CD4-positive, alpha-beta T cell treated with Interleukin-4 for 4 hours (primary cell): ENCODE data around the gene MYPOP.
A peak's percentile ranks its signal among the peaks of the same experiment; 100 is the strongest.

Source experiments
- DNase-seq: peaks from one replicate; pipeline ENCODE4 v3.0.0-alpha.2; 2020

The MYPOP gene

DNA sequence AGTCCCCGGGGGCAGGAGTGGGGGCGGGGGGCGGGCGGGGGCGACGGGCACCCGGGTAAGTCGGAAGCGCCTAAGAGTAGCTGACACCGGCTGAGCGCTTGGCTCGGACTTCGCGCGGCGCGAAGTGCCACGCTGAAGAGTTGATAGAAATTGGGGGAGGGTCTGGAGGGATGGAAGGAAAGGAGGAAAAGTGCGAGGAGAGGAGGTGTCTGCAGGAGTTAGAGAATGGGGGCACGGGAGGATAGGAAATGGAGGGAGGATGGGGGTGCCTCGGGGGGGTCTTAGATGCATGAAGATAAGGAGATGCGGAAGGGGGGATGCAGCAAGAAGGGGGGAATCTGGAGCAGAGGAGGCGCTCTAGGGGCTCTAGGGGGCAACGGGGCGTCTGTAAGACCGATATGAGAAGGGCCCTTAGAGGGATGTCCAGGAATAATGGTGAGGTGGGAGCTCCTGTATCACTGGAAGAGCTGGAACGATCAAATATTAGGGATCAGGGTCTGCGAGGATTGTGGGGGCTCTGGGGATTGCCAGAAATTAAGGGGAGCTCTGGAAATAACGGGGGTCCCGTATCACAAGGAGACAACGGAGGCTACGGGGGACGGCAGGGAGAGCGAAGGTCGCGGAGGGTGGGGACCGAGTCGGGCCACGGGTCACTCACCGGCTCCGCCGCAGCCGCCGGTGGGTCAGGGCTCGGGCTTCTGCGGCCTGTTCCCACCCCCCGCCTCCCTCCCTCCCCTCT lies at the start of gene MYPOP:
Gene MYPOP, minus strand, starts transcription at position 702 of the 739 bp plus-strand sequence. CDS start 840 bp downstream, outside the sequence.
- DNase-seq: no peak

GRCh38 chr19:45947926-45948325 lies 45.5 kb upstream of the MYPOP start:
- no peak for DNase-seq

GRCh38 chr19:45940515-45940805 lies 38.0 kb upstream of the MYPOP start:
- no peak for DNase-seq

GRCh38 chr19:45939792-45940514 lies 37.5 kb upstream of the MYPOP start:
- no peak for DNase-seq

DNA sequence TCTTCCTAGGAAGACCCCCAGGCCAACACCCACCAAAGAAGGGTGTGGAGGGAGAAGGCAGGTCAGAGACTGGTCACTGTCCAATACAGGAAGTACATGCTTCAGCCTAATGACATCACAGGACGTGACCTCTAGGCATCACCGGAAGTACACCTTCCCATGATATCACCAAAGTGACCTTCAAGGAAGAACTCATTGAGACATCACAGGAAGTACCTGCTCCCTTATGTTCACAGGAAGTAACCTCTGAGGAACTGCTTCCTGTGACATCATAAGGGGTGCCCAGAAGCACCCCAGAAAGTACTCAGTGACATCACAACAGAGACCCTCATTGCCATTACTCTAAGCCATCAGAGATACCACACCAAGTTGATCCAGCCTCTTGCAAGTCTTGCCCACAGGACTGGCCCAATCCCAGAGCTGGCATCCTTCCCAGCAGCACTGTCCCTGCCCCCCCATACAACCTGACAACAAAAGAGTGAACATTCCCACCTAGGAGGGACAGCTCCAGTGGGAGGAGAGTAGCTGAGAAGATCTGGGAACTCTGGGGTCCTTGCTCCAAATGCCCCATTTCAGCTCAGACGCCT lies 36.4 kb upstream of the MYPOP start:
- DNase-seq: no peak

DNA sequence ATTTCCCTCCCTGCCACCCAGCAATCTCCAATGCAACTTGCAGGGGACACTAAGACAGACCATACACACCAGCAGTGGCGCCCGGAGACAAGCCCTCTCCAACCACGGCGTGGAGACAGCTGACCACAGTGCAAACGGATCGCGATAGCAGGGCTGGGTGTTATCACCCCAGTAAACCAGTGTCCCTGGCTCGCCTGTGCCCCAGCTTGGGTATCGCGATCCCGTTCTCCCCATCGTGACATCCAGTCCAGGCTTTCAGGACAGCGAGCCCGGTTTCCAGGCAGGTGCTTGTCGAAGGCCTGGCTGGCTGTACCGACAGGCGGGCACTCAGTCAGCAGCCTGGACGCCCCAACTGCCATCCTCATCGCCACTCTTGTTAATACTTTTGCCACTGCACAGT lies 32.9 kb upstream of the MYPOP start:
- DNase-seq: no peak

- no peak for DNase-seq
Measured at GRCh38 chr19:45934551-45935230, 32.3 kb upstream of the MYPOP start.

GRCh38 chr19:45933759-45934158 lies 31.3 kb upstream of the MYPOP start:
- no peak for DNase-seq

DNA sequence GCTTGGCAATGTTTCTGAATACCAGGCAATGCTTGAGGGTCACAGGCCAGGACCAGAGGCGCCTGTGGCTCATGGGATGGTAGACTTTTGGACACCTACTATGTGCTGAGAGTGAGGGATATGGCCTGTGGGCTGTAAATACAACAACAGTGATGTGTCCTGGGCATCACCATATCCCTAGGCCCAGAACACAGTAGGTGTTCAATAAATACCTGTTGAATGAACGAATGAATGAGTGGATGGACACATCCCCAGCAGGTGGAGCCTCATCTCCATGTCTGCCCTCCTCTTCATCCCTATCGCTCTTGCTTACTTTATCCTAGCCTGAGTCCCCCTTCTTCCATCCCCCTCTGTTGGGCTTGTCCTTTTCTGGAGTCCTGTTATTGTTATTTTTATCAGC lies 28.6 kb upstream of the MYPOP start:
- DNase-seq: no peak

DNA sequence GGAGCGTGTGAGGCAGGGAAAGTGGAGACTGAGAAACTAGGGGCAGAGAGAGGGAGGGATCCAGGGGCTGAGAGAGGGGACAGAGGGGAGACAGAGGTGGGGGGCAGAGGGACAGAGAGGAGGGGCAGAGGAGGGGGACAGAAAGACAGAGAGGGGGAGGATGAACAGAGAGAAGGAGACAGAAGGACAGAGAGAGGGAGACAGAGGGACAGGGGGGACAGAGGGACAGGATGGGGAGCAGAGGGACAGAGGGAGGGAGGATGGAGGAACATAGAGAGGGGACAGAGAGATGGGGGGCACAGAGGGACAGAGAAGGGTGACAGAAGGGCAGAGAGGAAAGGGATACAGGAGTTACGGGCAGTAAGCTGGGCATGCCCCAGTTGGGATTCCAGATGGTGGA lies 26.8 kb upstream of the MYPOP start:
- no peak for DNase-seq

DNA sequence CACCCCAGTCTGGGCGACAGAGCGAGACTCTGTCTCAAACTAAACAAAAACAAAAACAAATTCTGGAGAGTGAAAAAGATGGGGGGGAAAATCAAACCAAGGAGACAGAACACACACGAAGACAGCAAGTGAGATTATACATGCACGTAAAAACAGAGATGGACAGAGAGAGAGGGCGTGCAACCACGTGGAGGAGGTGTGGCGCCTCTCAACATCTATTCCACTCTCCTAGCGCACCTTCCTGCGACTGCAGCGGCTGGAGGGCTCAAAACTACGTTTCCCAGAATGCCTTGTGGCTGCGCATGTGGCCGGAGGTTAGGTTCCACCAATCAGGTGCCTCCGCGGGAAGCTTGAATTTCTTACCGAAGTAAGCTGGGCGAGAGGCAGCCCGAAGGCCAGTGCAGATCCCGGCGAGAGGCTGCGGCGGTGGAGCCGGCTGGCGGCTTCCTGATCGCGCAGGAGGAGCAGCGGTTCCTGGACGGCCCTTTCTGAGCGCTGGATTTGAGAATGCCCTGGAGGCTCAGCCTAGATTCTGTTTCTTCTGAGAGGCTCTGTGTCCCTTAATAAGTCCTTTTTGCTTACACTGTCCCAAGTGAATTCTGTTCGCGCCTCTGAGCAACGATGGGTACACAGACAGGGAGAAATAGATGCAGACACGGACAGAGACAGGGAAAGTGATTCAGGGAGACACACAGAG lies 25.3 kb upstream of the MYPOP start:
- peak; percentile 91 for DNase-seq

DNA sequence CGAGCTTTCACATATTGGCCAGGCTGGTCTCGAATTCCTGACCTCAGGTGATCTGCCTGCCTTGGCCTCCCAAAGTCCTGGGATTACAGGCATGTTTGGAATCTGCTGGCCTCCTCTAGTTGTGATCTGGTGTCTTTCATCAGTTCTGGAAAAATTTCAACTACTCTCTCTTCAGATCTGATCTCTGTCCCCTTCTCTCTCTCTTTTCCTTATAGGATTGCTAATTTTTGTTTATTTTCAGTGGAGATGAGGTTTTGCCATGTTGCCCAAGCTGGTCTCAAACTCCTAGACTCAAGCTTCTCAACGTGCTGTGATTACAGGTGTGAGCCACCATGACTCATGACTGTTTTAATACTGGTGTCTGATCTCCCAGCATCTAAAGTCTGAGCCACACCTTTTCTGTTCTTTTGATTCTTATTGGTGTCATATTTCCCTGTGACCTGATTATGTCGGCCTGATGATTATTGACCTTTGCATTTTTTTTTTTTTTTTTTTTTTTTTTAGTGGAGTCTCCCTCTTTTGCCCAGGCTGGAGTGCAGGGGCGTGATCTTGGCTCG lies 22.6 kb upstream of the MYPOP start:
- DNase-seq: no peak

DNA sequence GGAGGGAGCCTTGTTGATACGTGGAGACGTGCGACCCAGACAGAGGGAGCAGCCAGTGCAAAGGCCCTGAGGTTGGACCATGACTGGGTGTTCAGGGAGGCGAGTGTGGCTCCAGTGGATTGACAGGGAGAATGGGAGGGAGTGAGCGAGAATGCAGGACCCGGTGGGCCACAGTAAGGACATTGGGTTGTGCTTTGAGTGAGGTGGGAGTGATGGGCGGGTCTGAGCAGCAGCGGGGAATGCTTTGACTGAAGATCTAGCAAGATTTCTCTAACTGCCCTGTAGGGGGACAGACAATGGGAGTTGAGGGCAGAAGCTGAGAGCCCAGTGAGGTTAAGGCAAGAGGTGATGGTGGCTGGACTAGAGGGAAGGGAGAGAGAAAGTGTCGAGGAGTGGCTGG lies 19.9 kb upstream of the MYPOP start:
- no peak for DNase-seq

DNA sequence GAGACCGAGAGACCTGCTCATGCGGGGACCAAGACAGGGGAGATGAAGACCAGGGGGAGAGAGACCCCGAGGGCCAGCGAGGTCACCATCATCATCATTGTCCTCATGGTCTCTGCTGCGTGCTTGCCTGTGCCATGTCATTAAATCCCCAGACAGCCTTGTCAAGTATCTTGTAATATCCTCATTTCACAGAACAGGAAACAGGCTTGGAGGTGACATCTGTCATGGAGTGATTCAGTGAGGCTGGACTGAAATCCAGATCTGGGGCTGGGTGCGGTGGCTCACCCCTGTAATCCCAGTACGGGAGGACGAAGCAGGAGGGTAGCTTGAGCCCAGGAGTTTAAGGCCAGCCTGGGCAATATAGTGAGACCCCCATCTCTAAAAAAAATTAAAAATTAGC lies 18.0 kb upstream of the MYPOP start:
- DNase-seq: no peak

DNA sequence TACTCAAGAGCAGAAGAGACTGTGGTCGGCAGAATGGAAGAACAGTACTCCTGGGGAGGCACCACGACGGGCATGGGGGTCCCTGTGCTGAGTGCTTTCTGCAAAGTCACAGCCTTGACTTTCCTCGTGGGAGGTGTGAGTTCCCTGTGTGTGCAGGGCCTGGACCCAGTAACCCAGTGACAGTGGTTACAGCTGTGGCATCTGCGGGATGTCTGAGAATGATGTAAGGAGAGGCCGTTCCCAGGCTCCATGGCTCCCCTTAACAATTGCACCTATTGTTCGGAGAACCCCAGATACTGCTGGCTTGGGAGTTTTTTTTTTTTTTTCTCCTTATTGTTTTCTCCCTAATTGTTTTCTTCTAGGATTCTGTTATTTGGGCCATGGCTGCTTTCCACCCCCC lies 17.3 kb upstream of the MYPOP start:
- DNase-seq: no peak

- DNase-seq: no peak
Measured at GRCh38 chr19:45918721-45919120, 16.3 kb upstream of the MYPOP start.

DNA sequence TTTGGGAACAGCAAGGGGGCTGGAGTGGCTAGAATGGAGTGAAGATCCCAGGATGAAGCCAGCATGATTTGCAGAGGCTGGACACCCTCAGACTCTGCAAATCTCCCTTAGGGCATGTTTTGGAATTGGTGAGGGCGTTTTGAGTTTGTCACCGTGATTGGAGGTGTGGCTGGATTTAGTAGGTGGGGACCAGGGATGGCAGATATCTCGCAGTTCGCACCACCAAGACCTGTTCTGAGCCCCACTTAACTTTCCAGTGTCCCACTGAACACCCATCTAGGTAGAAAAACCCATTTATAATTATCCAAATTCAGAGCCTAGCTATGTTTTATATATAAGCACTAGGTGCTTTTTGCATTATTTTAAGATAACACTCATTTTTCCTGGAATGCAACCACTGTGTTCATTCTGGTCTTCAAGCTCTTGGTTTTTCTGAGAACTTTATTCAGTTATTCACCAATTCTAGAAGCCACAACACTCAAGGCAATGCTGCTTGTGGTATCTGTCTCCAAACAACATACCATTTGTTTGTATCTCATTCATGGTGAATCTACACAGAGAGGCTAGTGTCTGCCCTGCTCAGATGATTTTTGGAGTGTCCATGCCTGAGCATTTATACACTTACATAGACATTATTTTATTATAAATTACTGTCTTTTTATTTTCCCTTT lies 15.1 kb upstream of the MYPOP start:
- no peak for DNase-seq

DNA sequence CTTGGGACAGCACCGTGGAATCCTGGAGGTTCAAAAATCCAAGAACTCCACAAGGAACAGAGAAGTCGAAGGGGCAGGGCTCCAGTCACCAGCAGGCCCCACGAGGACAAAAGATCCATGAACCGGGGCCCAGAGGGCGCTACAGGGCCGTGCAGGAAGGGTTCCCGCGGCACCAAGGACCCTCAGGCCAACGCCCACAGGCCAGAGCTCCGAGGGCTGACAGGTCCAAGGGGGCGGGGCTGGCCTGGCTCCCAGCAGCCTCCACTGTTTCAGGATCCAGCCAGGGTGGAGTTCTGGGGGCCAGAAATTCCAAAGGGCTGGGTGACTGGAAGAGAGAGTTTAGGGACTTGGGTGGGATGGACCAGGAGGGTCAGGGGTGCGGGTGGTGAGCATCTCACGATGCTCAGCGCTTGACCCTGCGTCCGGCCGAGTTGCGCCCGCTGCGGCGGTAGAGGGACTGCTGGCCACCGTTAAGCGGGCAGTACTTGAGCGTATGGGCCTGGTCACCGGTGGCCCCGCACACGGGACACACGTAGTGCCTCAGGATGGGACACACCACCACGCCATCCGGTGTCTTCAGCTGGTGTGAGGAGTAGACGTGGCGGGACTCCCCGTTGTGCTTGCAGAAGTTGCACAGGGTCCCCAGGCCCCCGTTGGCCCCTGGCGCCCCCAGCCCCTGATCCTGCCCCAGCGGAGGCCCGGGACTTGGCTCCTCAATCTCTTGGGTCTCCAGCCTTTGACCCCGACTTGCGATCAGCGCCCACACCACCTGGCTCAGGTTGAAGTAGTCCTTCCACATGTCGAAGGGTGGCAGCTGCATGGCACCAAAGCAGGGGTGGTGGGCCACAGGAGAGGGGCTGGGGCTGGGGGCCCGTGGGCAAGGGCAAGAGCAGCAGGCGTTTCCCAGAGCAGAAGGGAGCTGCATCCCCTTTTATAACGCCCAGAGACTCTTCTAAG lies 11.7 kb upstream of the MYPOP start, which contains the start of gene NANOS2:
Gene NANOS2, minus strand, starts transcription at position 905 of the 957 bp plus-strand sequence. Its CDS starts 85 bp downstream, at position 820.
- DNase-seq: no peak

DNA sequence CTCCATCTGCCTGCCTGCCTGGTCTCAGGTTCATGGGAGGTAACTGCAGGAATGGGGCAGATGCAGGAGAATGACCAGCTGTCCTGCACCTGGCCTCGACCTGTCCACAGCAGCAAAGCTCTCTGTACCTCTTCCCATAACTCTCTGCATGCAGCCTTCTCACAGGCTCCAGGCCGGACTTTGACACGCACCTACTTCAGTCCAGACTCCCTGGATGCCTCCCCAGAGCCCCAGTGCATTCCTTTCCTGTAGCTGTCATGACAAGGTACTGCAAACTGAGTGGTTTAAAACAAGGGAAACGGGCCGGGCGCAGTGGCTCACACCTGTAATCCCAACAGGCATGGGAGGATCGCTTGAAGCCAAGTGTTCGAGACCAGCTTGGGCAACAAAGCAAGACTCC lies 8.9 kb upstream of the MYPOP start:
- no peak for DNase-seq

- no peak for DNase-seq
Measured at GRCh38 chr19:45908956-45909355, 6.5 kb upstream of the MYPOP start.

GRCh38 chr19:45906221-45906620 lies 3.8 kb upstream of the MYPOP start:
- DNase-seq: no peak
